Activated T-cell treated with anti-CD3 and anti-CD28 coated beads, Interleukin-2, amount 50 U/mL, for 4 hours (primary cell): ENCODE measurements around the gene CHST8. TPM values are rescaled to one million over a fixed set of nuclear protein-coding genes. Genes with fewer than 3 reads are reported as not detected.
A peak's percentile ranks its signal among the peaks of the same experiment; 100 is the strongest.
"Not testable (repeated sequence)": the region's sequence is repeated elsewhere in the genome, so short reads cannot be mapped to it uniquely, and the experiment has no call there.

ENCODE experiments used
- ATAC-seq, 2 donors: fragments of 200-7000 bp; cut with Tn5 transposase; one replicate each; pipeline ENCODE4 v1.10.0; 2021
- DNase-seq: peaks from one replicate; pipeline ENCODE4 v3.0.0-alpha.2; 2020
- H3K27me3 Mint-ChIP-seq: one replicate; pipeline ENCODE4 v1.8.0; 2021; ENCODE audit warnings: low read depth, mixed read lengths
- H3K36me3 Mint-ChIP-seq: one replicate; pipeline ENCODE4 v1.8.0; 2022; ENCODE audit warnings: mixed read lengths; ENCODE audit not compliant: insufficient read depth
- H3K4me1 Mint-ChIP-seq: one replicate; pipeline ENCODE4 v1.8.0; 2021; ENCODE audit warnings: low read depth, mixed read lengths
- H3K4me3 Mint-ChIP-seq: one replicate; pipeline ENCODE4 v1.8.0; 2021; ENCODE audit warnings: mild to moderate bottlenecking, moderate library complexity, mixed read lengths
- H3K9me3 Mint-ChIP-seq: one replicate; pipeline ENCODE4 v1.8.0; 2021; ENCODE audit warnings: mixed read lengths
- total RNA-seq, 3 donors: library from RNA; stranded (reverse); gene quantifications; one replicate each; pipeline ENCODE4 v1.2.1, GENCODE V29; 2021

The CHST8 gene
- total RNA-seq, 3 donors from 2014 or later = not detected

- Mint-ChIP-seq H3K27me3 (peaks cover 15% of the 10 kb centered on the region), H3K9me3 (peaks cover 35% of the 10 kb centered on the region)
- DNase-seq, ATAC-seq, H3K4me3 Mint-ChIP-seq, H3K4me1 Mint-ChIP-seq, H3K36me3 Mint-ChIP-seq: not testable (repeated sequence)
Measured at GRCh38 chr19:33605803-33606295, 15.9 kb upstream of the CHST8 start.

- no peaks in the 10 kb centered on the region for H3K36me3 Mint-ChIP-seq
- DNase-seq (no peak), ATAC-seq (no peak)
- H3K27me3 Mint-ChIP-seq = peaks cover 15% of the 10 kb centered on the region
- H3K9me3 Mint-ChIP-seq = peaks cover 30% of the 10 kb centered on the region
- no peaks in the 10 kb centered on the region for H3K4me1 Mint-ChIP-seq
- H3K4me3 Mint-ChIP-seq = no peak overlapping the region
Measured at GRCh38 chr19:33606556-33606955, 15.2 kb upstream of the CHST8 start.

- Mint-ChIP-seq H3K4me3 (no peak overlapping the region), H3K9me3 (peaks cover 18% of the 10 kb centered on the region), H3K4me1 (no peaks in the 10 kb centered on the region), H3K36me3 (no peaks in the 10 kb centered on the region), H3K27me3 (peaks cover 22% of the 10 kb centered on the region)
- no peak for ATAC-seq
- no peak for DNase-seq
Measured at GRCh38 chr19:33609353-33609752, 12.4 kb upstream of the CHST8 start.

- H3K4me3 Mint-ChIP-seq = no peak overlapping the region
- H3K27me3 Mint-ChIP-seq = peaks cover 24% of the 10 kb centered on the region
- no peak for DNase-seq
- H3K4me1 Mint-ChIP-seq = no peaks in the 10 kb centered on the region
- H3K36me3 Mint-ChIP-seq = no peaks in the 10 kb centered on the region
- H3K9me3 Mint-ChIP-seq = peaks cover 15% of the 10 kb centered on the region
- no peak for ATAC-seq
Measured at GRCh38 chr19:33610588-33610987, 11.2 kb upstream of the CHST8 start.

GRCh38 chr19:33612928-33613619, 8.7 kb upstream of the CHST8 start:
- Mint-ChIP-seq H3K9me3 (peaks cover 15% of the 10 kb centered on the region), H3K4me1 (no peaks in the 10 kb centered on the region), H3K36me3 (no peaks in the 10 kb centered on the region), H3K27me3 (peaks cover 21% of the 10 kb centered on the region), H3K4me3 (no peak overlapping the region)
- DNase-seq (no peak), ATAC-seq (no peak)

- no peak for ATAC-seq
- Mint-ChIP-seq H3K27me3 (peaks cover 23% of the 10 kb centered on the region), H3K9me3 (peaks cover 15% of the 10 kb centered on the region), H3K4me1 (no peaks in the 10 kb centered on the region), H3K36me3 (no peaks in the 10 kb centered on the region), H3K4me3 (no peak overlapping the region)
- DNase-seq = no peak
Measured at GRCh38 chr19:33613620-33614000, 8.1 kb upstream of the CHST8 start.

- DNase-seq (no peak), ATAC-seq (no peak)
- H3K27me3 Mint-ChIP-seq = peaks cover 45% of the 10 kb centered on the region
- no peaks in the 10 kb centered on the region for H3K36me3 Mint-ChIP-seq
- no peaks in the 10 kb centered on the region for H3K4me1 Mint-ChIP-seq
- H3K9me3 Mint-ChIP-seq = no peaks in the 10 kb centered on the region
- no peak overlapping the region for H3K4me3 Mint-ChIP-seq
Measured at GRCh38 chr19:33616346-33616745, 5.4 kb upstream of the CHST8 start.

- peaks cover 45% of the 10 kb centered on the region for H3K27me3 Mint-ChIP-seq
- no peaks in the 10 kb centered on the region for H3K9me3 Mint-ChIP-seq
- DNase-seq (no peak), ATAC-seq (no peak)
- H3K4me1 Mint-ChIP-seq = no peaks in the 10 kb centered on the region
- H3K36me3 Mint-ChIP-seq = no peaks in the 10 kb centered on the region
- no peak overlapping the region for H3K4me3 Mint-ChIP-seq
Measured at GRCh38 chr19:33616857-33617256, 4.9 kb upstream of the CHST8 start.

- not testable (repeated sequence) for DNase-seq, H3K36me3 Mint-ChIP-seq, H3K4me3 Mint-ChIP-seq, H3K4me1 Mint-ChIP-seq, H3K9me3 Mint-ChIP-seq, ATAC-seq
- H3K27me3 Mint-ChIP-seq = peaks cover 47% of the 10 kb centered on the region
Measured at GRCh38 chr19:33618363-33618762, 3.4 kb upstream of the CHST8 start.

- Mint-ChIP-seq H3K9me3 (no peaks in the 10 kb centered on the region), H3K27me3 (peaks cover 51% of the 10 kb centered on the region)
- no peak for ATAC-seq
Measured at GRCh38 chr19:33618884-33619283, 2.9 kb upstream of the CHST8 start.

GRCh38 chr19:33620611-33621010, 1.1 kb upstream of the CHST8 start:
- Mint-ChIP-seq H3K27me3 (peaks cover 52% of the 10 kb centered on the region), H3K36me3 (no peaks in the 10 kb centered on the region), H3K4me1 (no peaks in the 10 kb centered on the region), H3K9me3 (no peaks in the 10 kb centered on the region), H3K4me3 (no peak overlapping the region)
- DNase-seq (no peak), ATAC-seq (no peak)

More at GRCh38 chr19:33618884-33619283, 2.9 kb upstream of the CHST8 start:
- H3K4me1 Mint-ChIP-seq = no peaks in the 10 kb centered on the region
- no peak for DNase-seq
- no peak overlapping the region for H3K4me3 Mint-ChIP-seq
- no peaks in the 10 kb centered on the region for H3K36me3 Mint-ChIP-seq

- DNase-seq (no peak), ATAC-seq (no peak)
- no peak overlapping the region for H3K4me3 Mint-ChIP-seq
- no peaks in the 10 kb centered on the region for H3K36me3 Mint-ChIP-seq
- H3K9me3 Mint-ChIP-seq = no peaks in the 10 kb centered on the region
- H3K27me3 Mint-ChIP-seq = peaks cover 53% of the 10 kb centered on the region
- no peaks in the 10 kb centered on the region for H3K4me1 Mint-ChIP-seq
Measured at GRCh38 chr19:33621065-33621785, 528 bp upstream of the CHST8 start.

GRCh38 chr19:33622505-33622808, 704 bp downstream of the CHST8 start:
- Mint-ChIP-seq H3K4me1 (no peaks in the 10 kb centered on the region), H3K9me3 (no peaks in the 10 kb centered on the region), H3K36me3 (no peaks in the 10 kb centered on the region), H3K4me3 (no peak overlapping the region), H3K27me3 (peaks cover 52% of the 10 kb centered on the region)
- ATAC-seq = peak; percentile 10 to 17
- no peak for DNase-seq

- DNase-seq (no peak), ATAC-seq (no peak)
- Mint-ChIP-seq H3K9me3 (no peaks in the 10 kb centered on the region), H3K27me3 (peaks cover 53% of the 10 kb centered on the region), H3K4me1 (no peaks in the 10 kb centered on the region), H3K4me3 (no peak overlapping the region), H3K36me3 (no peaks in the 10 kb centered on the region)
Measured at GRCh38 chr19:33622809-33623511, 1.2 kb downstream of the CHST8 start.

GRCh38 chr19:33624586-33624985, 2.8 kb downstream of the CHST8 start:
- no peak for DNase-seq
- Mint-ChIP-seq H3K36me3 (no peaks in the 10 kb centered on the region), H3K4me1 (no peaks in the 10 kb centered on the region), H3K9me3 (no peaks in the 10 kb centered on the region), H3K4me3 (no peak overlapping the region), H3K27me3 (peaks cover 51% of the 10 kb centered on the region)
- ATAC-seq = no peak
